GM06990 (cell line): Measurements from ENCODE around the gene AK9.

Source experiments
- DNase-seq: peaks from one replicate; pipeline ENCODE4 v3.0.0-alpha.2; 2011; ENCODE audit not compliant: insufficient read length; ENCODE audit errors: extremely low read depth
- H3K27me3 ChIP-seq: replicated peaks from 2 replicates; pipeline ENCODE4 v1.6.0; 2011; ENCODE audit warnings: low read length; ENCODE audit not compliant: control insufficient read depth, insufficient read depth
- H3K36me3 ChIP-seq: 2 replicates; pipeline ENCODE4 v1.5.1; 2011; ENCODE audit warnings: low read length; ENCODE audit not compliant: control insufficient read depth, insufficient read depth
- H3K4me3 ChIP-seq: replicated peaks from 2 replicates; pipeline ENCODE4 v1.5.1; 2011; ENCODE audit warnings: low read depth, mild to moderate bottlenecking, control low read depth, low read length
- CTCF ChIP-seq: IDR thresholded peaks from 2 replicates; pipeline ENCODE4 v1.5.1; 2011; ENCODE audit warnings: low read length, control low read depth, mild to moderate bottlenecking, inconsistent platforms; ENCODE audit not compliant: insufficient read depth, poor library complexity, severe bottlenecking

AK9 gene

GRCh38 chr6:109483735-109484057 lies 207.3 kb downstream of the AK9 start:
- no peak for DNase-seq
- Histone ChIP-seq H3K4me3 (peak overlapping the region; percentile 56), H3K27me3 (no peaks in the 10 kb centered on the region; the same call in 1 of the 2 replicates), H3K36me3 (no peaks in the 10 kb centered on the region)
- TF ChIP-seq CTCF, result no peak

- TF ChIP-seq CTCF, result no peak
- DNase-seq, result peak; percentile 90
- no peaks in the 10 kb centered on the region; the same call in 1 of the 2 replicates for H3K27me3 ChIP-seq
- peak within 1 kb of the TSS; percentile 91 for H3K4me3 ChIP-seq
- no peaks in the 10 kb centered on the region for H3K36me3 ChIP-seq
These were observed 207.9 kb downstream of the AK9 start, which contains the start of gene ZBTB24 for GRCh38 chr6:109482905-109483734. Gene ZBTB24, minus strand, starts transcription at chr6:109483219. Its CDS starts 1,193 bp downstream, at chr6:109482026.

GRCh38 chr6:109480993-109481480 lies 210.0 kb downstream of the AK9 start:
- no peaks in the 10 kb centered on the region; the same call in 1 of the 2 replicates for H3K36me3 ChIP-seq
- H3K27me3 ChIP-seq, result no peaks in the 10 kb centered on the region; the same call in 1 of the 2 replicates
- DNase-seq, result no peak
- TF ChIP-seq CTCF, result no peak
- H3K4me3 ChIP-seq, result peak overlapping the region; percentile 45; the same call in 1 of the 2 replicates

GRCh38 chr6:109478841-109479624 lies 212.0 kb downstream of the AK9 start:
- DNase-seq, result no peak
- Histone ChIP-seq H3K27me3 (no peaks in the 10 kb centered on the region), H3K36me3 (peaks cover 4% of the 10 kb centered on the region), H3K4me3 (peak overlapping the region; percentile 59)
- no peak for TF ChIP-seq CTCF

GRCh38 chr6:109478222-109478805 lies 212.7 kb downstream of the AK9 start:
- TF ChIP-seq CTCF, result no peak
- DNase-seq, result no peak
- Histone ChIP-seq H3K36me3 (peaks cover 4% of the 10 kb centered on the region), H3K27me3 (no peaks in the 10 kb centered on the region), H3K4me3 (peak overlapping the region; percentile 40)
